ENCODE measurements around the gene MARS1.

The MARS1 gene

GRCh38 chr12:57545809-57546437 is 58.1 kb downstream of the MARS1 start:
- no peak for DNase-seq (ENCODE audit: low read depth)
- peak overlapping the region; percentile 71 for H3K4me3 ChIP-seq (ENCODE audit: control insufficient read depth, low read depth, low read length)
- TF ChIP-seq, protein P1, sequence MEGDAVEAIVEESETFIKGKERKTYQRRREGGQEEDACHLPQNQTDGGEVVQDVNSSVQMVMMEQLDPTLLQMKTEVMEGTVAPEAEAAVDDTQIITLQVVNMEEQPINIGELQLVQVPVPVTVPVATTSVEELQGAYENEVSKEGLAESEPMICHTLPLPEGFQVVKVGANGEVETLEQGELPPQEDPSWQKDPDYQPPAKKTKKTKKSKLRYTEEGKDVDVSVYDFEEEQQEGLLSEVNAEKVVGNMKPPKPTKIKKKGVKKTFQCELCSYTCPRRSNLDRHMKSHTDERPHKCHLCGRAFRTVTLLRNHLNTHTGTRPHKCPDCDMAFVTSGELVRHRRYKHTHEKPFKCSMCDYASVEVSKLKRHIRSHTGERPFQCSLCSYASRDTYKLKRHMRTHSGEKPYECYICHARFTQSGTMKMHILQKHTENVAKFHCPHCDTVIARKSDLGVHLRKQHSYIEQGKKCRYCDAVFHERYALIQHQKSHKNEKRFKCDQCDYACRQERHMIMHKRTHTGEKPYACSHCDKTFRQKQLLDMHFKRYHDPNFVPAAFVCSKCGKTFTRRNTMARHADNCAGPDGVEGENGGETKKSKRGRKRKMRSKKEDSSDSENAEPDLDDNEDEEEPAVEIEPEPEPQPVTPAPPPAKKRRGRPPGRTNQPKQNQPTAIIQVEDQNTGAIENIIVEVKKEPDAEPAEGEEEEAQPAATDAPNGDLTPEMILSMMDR (IDR thresholded peaks at IDR 0.05; ENCODE audit: control insufficient read depth, insufficient read depth, low read depth, low read length, missing control alignments): no peak

- peak; percentile 88 for DNase-seq (ENCODE audit: low read depth)
- TF ChIP-seq, protein P1 (IDR thresholded peaks at IDR 0.05; ENCODE audit: control insufficient read depth, insufficient read depth, low read depth, low read length, missing control alignments): no peak
- peak within 1 kb of the TSS; percentile 71 for H3K4me3 ChIP-seq (ENCODE audit: control insufficient read depth, low read depth, low read length)
Measured at GRCh38 chr12:57546438-57547287, 58.8 kb downstream of the MARS1 start, which contains the start of gene DCTN2. Gene DCTN2 (minus strand): TSS chr12:57547192. CDS start chr12:57547063, 129 bp downstream.

DNA sequence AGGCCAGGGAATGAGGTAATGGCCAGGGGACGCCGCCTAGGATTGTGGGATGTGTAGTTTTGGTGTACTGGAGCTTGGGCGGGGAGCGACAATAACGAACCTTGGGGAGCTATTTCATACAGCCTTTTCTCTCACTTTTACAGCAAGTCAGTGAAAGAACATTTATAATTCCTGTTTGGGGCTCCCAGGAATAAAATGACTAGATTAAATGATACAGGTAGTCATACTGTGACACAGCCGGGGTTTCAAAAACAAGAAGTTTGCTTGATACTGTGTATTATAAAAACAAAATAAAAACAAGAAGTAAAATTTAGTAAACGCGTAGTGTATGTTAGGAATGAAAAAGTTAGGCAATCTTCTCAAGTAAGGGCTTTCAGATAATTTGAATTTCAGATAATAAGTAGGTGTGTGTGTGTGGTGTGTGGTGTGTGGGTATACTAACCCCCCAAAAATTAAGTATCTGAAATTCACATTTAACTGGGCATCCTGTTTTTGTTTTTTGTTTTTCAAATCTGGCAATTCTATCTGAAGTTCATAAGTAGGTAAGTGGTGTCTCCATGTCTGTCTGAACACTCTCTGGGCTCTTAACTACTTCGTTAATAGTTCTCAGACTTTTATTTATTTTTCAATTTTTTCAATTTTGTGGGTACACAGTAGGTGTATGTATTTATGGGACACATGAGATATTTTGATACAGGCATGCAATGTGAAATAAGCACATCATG is 59.6 kb downstream of the MARS1 start:
- DNase-seq (ENCODE audit: low read depth): no peak
- H3K4me3 ChIP-seq (ENCODE audit: control insufficient read depth, low read depth, low read length): peak overlapping the region; percentile 71; the same call in 1 of the 2 replicates
- TF ChIP-seq, protein P1 (IDR thresholded peaks at IDR 0.05; ENCODE audit: control insufficient read depth, insufficient read depth, low read depth, low read length, missing control alignments): no peak

DNA sequence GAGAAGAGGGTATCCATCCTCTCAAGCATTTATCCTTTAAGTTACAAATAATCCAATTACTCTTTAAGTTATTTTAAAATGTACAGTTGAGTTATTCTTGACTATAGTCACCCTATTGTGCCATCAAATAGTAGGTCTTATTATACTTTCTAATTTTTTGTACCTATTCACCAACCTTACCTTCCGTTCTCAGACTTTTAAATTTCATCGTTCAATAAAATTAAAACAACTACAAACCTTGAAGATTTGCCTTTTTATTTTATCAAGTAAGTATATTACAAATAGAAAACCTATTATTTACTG is 60.1 kb downstream of the MARS1 start:
- TF ChIP-seq, protein P1 (IDR thresholded peaks at IDR 0.05; ENCODE audit: control insufficient read depth, insufficient read depth, low read depth, low read length, missing control alignments): no peak
- DNase-seq (ENCODE audit: low read depth): no peak
- no peak overlapping the region for H3K4me3 ChIP-seq (ENCODE audit: control insufficient read depth, low read depth, low read length)

GRCh38 chr12:57548488-57548887 is 60.6 kb downstream of the MARS1 start:
- H3K4me3 ChIP-seq (ENCODE audit: control insufficient read depth, low read depth, low read length): no peak overlapping the region
- TF ChIP-seq, protein P1 (IDR thresholded peaks at IDR 0.05; ENCODE audit: control insufficient read depth, insufficient read depth, low read depth, low read length, missing control alignments): no peak
- no peak for DNase-seq (ENCODE audit: low read depth)

DNA sequence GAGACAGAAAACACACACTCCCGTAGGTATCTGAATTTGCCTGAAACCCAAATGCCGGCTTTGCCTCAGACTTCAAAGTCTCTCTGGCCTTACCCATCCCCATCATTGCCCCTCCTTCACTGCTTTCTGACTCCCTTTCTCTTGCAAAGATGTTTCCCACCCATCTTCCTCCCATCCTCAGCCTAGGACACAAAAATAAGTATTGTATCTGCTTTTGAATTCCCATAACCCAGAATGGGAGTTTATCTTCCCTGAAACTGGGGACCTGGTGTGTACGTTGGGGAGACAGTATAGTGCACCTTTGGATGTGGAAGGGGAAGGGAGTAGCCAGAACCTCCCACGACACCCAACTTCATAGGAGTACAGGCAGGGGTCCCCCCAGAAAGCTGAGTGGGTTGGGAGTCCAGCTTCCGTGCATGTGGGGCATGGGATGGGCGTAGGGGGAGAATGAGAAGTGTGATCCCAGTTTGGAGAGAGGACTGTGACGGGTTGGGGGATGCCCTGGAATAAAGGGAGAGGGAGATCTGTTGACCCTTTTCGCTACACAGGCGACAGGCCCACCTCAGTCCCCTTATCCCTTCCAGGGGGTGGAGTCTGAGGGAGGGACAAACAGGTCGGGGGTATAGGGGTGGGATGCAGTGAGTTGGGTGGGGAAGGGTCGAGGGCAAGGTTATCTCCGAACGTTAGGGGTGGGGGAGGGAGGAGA is 61.5 kb downstream of the MARS1 start:
- TF ChIP-seq, protein P1 (IDR thresholded peaks at IDR 0.05; ENCODE audit: control insufficient read depth, insufficient read depth, low read depth, low read length, missing control alignments): no peak
- peak overlapping the region; percentile 59 for H3K4me3 ChIP-seq (ENCODE audit: control insufficient read depth, low read depth, low read length)
- no peak for DNase-seq (ENCODE audit: low read depth)

Data from AG09309 (cell line).